HepG2 (cell line): ENCODE data around the gene PHF23. TPM values are rescaled to one million over a fixed set of nuclear protein-coding genes. Genes with fewer than 3 reads are reported as not detected.

Source experiments
- AFF4 ChIP-seq: sonication (generic); formaldehyde crosslinking; IDR thresholded peaks from 2 replicates; pipeline ENCODE4 v1.4.0; 2020; ENCODE audit warnings: missing genetic modification reagents
- ATF1 ChIP-seq: IDR thresholded peaks from 2 replicates; pipeline ENCODE4 v1.6.1; 2016; ENCODE audit warnings: mild to moderate bottlenecking, control low read depth
- BRD4 ChIP-seq: sonication (generic); formaldehyde crosslinking; IDR thresholded peaks from 2 replicates; pipeline ENCODE4 v1.4.0; 2020; ENCODE audit warnings: missing genetic modification reagents
- CEBPG ChIP-seq: IDR thresholded peaks from 2 replicates; pipeline ENCODE4 v1.6.1; 2016
- CENPX ChIP-seq: sonication (generic); formaldehyde crosslinking; IDR thresholded peaks from 2 replicates; pipeline ENCODE4 v1.9.0; 2021; ENCODE audit warnings: mild to moderate bottlenecking, missing genetic modification reagents, moderate library complexity
- EP300 ChIP-seq, 3 experiments: sonication (generic) in 1 of 3; formaldehyde crosslinking in 1 of 3; IDR thresholded peaks; 2 replicates each; pipeline versions ENCODE4 v1.5.1 to v1.6.1; 2011 to 2020; ENCODE audit warnings: low read depth in 2 of 3, low read length in 2 of 3, borderline replicate concordance in 1 of 3, improper control_type of control experiment in 1 of 3, mild to moderate bottlenecking in 1 of 3, missing genetic modification reagents in 1 of 3, moderate library complexity in 1 of 3
- HDAC1 ChIP-seq: sonication (generic); formaldehyde crosslinking; IDR thresholded peaks from 2 replicates; pipeline ENCODE4 v1.5.1; 2020; ENCODE audit warnings: mild to moderate bottlenecking, missing genetic modification reagents
- MXI1 ChIP-seq: IDR thresholded peaks from 3 replicates; pipeline ENCODE4 v1.6.1; 2012; ENCODE audit warnings: low read depth, low read length, inconsistent platforms, borderline replicate concordance
- NCOR1 ChIP-seq: fragments of 200-600 bp; sonication (generic); IDR thresholded peaks from 2 replicates; pipeline ENCODE4 v1.7.0; 2017; ENCODE audit warnings: antibody characterized with exemption, low read length, borderline replicate concordance
- POLR2AphosphoS5 ChIP-seq: IDR thresholded peaks from 2 replicates; pipeline ENCODE4 v1.6.1; 2012; ENCODE audit warnings: low read depth, low read length
- SALL1 ChIP-seq: sonication (generic); formaldehyde crosslinking; IDR thresholded peaks from 2 replicates; pipeline ENCODE4 v1.8.0; 2022; ENCODE audit warnings: mild to moderate bottlenecking, missing genetic modification reagents
- SAP130 ChIP-seq: IDR thresholded peaks from 2 replicates; pipeline ENCODE4 v1.6.1; 2016; ENCODE audit warnings: low read depth
- SPEN ChIP-seq: sonication (generic); formaldehyde crosslinking; IDR thresholded peaks from 2 replicates; pipeline ENCODE4 v1.5.1; 2020; ENCODE audit warnings: low read depth, mild to moderate bottlenecking, missing genetic modification reagents
- SUZ12 ChIP-seq: fragments of 150-350 bp; IDR thresholded peaks from 2 replicates; pipeline ENCODE4 v1.6.1; 2014; ENCODE audit warnings: low read depth, low read length
- YEATS2 ChIP-seq: sonication (generic); formaldehyde crosslinking; IDR thresholded peaks from 2 replicates; pipeline ENCODE4 v1.4.0; 2020; ENCODE audit warnings: missing genetic modification reagents, borderline replicate concordance
- ZFP36 ChIP-seq: fragments of 150-350 bp; IDR thresholded peaks from 2 replicates; pipeline ENCODE4 v1.6.1; 2018; ENCODE audit warnings: borderline replicate concordance, low read length, low read depth; ENCODE audit not compliant: partially characterized antibody
- ZFP36L2 ChIP-seq: sonication (generic); formaldehyde crosslinking; IDR thresholded peaks from 2 replicates; pipeline ENCODE4 v1.4.0; 2020; ENCODE audit warnings: missing genetic modification reagents
- ZNF296 ChIP-seq: sonication (generic); formaldehyde crosslinking; conservative IDR thresholded peaks from 2 replicates; pipeline ENCODE4 v1.5.0; 2020; ENCODE audit warnings: mild to moderate bottlenecking, missing genetic modification reagents
- ZNF3 ChIP-seq: IDR thresholded peaks from 2 replicates; pipeline ENCODE4 v1.7.0; 2017; ENCODE audit warnings: inconsistent platforms
- ZNF430 ChIP-seq: sonication (generic); formaldehyde crosslinking; IDR thresholded peaks from 2 replicates; pipeline ENCODE4 v1.9.0; 2021; ENCODE audit warnings: mild to moderate bottlenecking, missing genetic modification reagents
- ZNF547 ChIP-seq: sonication (generic); formaldehyde crosslinking; IDR thresholded peaks from 2 replicates; pipeline ENCODE4 v1.5.1; 2020; ENCODE audit warnings: mild to moderate bottlenecking, missing genetic modification reagents
- ZNF558 ChIP-seq: sonication (generic); formaldehyde crosslinking; IDR thresholded peaks from 2 replicates; pipeline ENCODE4 v1.9.0; 2022; ENCODE audit warnings: mild to moderate bottlenecking, missing genetic modification reagents, borderline replicate concordance
- ZNF776 ChIP-seq: sonication (generic); formaldehyde crosslinking; IDR thresholded peaks from 2 replicates; pipeline ENCODE4 v1.4.0; 2020; ENCODE audit warnings: mild to moderate bottlenecking, missing genetic modification reagents
- ZNF816 ChIP-seq: sonication (generic); formaldehyde crosslinking; IDR thresholded peaks from 2 replicates; pipeline ENCODE4 v1.8.0; 2022; ENCODE audit warnings: missing genetic modification reagents, mild to moderate bottlenecking, borderline replicate concordance
- polyA plus RNA-seq, 8 experiments: library from polyadenylated mRNA; depleted of rRNA in 3 of 8; stranded (reverse) in 7 of 8; unstranded in 1 of 8; fragments of >200 nt; fragmentation: Illumina TruSeq in 4 of 8; extraction: Trizol in 4 of 8; gene quantifications; 2 replicates each; pipeline versions ENCODE4 v1.2.1 to v1.2.3, GENCODE V29; 2011 to 2016; ENCODE audit warnings: low read depth in 4 of 8, missing spikeins in 1 of 8, mixed read lengths in 1 of 8; ENCODE audit not compliant: insufficient read depth in 1 of 8
- total RNA-seq, 5 experiments: library from RNA; depleted of rRNA; stranded (reverse); fragments of >200 nt; fragmentation: Illumina TruSeq; extraction: Trizol; gene quantifications; 2 replicates each; pipeline ENCODE4 v1.2.3, GENCODE V29; 2016; ENCODE audit warnings: low read depth in 1 of 5
- TF ChIP-seq, protein P1 (sequence below): sonication (generic); formaldehyde crosslinking; IDR thresholded peaks from 2 replicates; pipeline ENCODE4 v1.8.0; 2022; ENCODE audit warnings: mild to moderate bottlenecking, missing genetic modification reagents; ENCODE audit not compliant: insufficient replicate concordance
- TF ChIP-seq, protein P2 (sequence below): sonication (generic); formaldehyde crosslinking; IDR thresholded peaks from 2 replicates; pipeline ENCODE4 v1.8.0; 2022; ENCODE audit warnings: mild to moderate bottlenecking, missing genetic modification reagents, moderate library complexity

PHF23 gene
- total and polyA plus RNA-seq, 2 of the 13 experiments (the other 11 are each of a cell fraction or from before 2014, with no cell fraction given): 27.6 to 33.2 TPM

- TF ChIP-seq AFF4 (no peak), BRD4 (CRISPR knock-in tag) (no peak), CENPX (no peak), ZNF558 (CRISPR knock-in tag) (no peak), SPEN (peak; percentile 24; the same call in 1 of the 2 replicates), ZNF296 (no peak), ZFP36 (no peak), ZFP36L2 (CRISPR knock-in tag) (no peak), SUZ12 (no peak), NCOR1 (no peak), EP300 (IDR thresholded peaks at IDR 0.05; ENCODE audit: low read depth in 2 of 2, low read length in 2 of 2) (no peak), EP300 (CRISPR knock-in tag; IDR thresholded peaks at IDR 0.05; ENCODE audit: borderline replicate concordance) (no peak), ZNF547 (CRISPR knock-in tag) (no peak), MXI1 (peak; percentile 23; the same call in 1 of the 3 replicates), HDAC1 (no peak), ZNF776 (CRISPR knock-in tag) (no peak), SAP130 (peak; percentile 10; the same call in 1 of the 2 replicates), SALL1 (CRISPR knock-in tag) (no peak; the same call in 1 of the 2 replicates), CEBPG (no peak), ATF1 (no peak), ZNF430 (0 out of 2 replicates have a peak, but pooled peaks have one; percentile 4), YEATS2 (CRISPR knock-in tag) (no peak; the same call in 1 of the 2 replicates), ZNF3 (CRISPR knock-in tag) (no peak), ZNF816 (no peak), POLR2AphosphoS5 (no peak)
- TF ChIP-seq, protein P1, sequence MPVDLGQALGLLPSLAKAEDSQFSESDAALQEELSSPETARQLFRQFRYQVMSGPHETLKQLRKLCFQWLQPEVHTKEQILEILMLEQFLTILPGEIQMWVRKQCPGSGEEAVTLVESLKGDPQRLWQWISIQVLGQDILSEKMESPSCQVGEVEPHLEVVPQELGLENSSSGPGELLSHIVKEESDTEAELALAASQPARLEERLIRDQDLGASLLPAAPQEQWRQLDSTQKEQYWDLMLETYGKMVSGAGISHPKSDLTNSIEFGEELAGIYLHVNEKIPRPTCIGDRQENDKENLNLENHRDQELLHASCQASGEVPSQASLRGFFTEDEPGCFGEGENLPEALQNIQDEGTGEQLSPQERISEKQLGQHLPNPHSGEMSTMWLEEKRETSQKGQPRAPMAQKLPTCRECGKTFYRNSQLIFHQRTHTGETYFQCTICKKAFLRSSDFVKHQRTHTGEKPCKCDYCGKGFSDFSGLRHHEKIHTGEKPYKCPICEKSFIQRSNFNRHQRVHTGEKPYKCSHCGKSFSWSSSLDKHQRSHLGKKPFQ (CRISPR knock-in tag): no peak
- TF ChIP-seq, protein P2, sequence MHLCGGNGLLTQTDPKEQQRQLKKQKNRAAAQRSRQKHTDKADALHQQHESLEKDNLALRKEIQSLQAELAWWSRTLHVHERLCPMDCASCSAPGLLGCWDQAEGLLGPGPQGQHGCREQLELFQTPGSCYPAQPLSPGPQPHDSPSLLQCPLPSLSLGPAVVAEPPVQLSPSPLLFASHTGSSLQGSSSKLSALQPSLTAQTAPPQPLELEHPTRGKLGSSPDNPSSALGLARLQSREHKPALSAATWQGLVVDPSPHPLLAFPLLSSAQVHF (CRISPR knock-in tag): no peak
Observed at GRCh38 chr17:7215136-7215638, 24.1 kb downstream of the PHF23 start (continued).
